NT2/D1 (cell line): ENCODE measurements around the gene NBAS.
"Not testable (repeated sequence)": the region's sequence is repeated elsewhere in the genome, so short reads cannot be mapped to it uniquely, and the experiment has no call there.

Source experiments
- DNase-seq: peaks from one replicate; pipeline ENCODE4 v3.0.0-alpha.2; 2011; ENCODE audit warnings: low read depth, low spot score
- H3K27me3 ChIP-seq: 2 replicates; pipeline ENCODE4 v1.6.0; 2011; ENCODE audit warnings: mild to moderate bottlenecking; ENCODE audit not compliant: insufficient read length, insufficient read depth
- H3K36me3 ChIP-seq: 2 replicates; pipeline ENCODE4 v1.6.1; 2011; ENCODE audit warnings: mild to moderate bottlenecking, low read length, mixed read lengths; ENCODE audit not compliant: insufficient read depth, insufficient read length
- H3K4me1 ChIP-seq: 2 replicates; pipeline ENCODE4 v1.5.1; 2011; ENCODE audit not compliant: insufficient read depth, insufficient read length
- H3K4me3 ChIP-seq: 2 replicates; pipeline ENCODE4 v1.5.1; 2011; ENCODE audit warnings: low read depth; ENCODE audit not compliant: insufficient read length
- H3K9ac ChIP-seq: 2 replicates; pipeline ENCODE4 v1.6.0; 2011; ENCODE audit warnings: low read depth; ENCODE audit not compliant: insufficient read length
- H3K9me3 ChIP-seq: 2 replicates; pipeline ENCODE4 v1.5.1; 2011; ENCODE audit warnings: mild to moderate bottlenecking, low read length; ENCODE audit not compliant: insufficient read depth
- SUZ12 ChIP-seq: IDR thresholded peaks from 2 replicates; pipeline ENCODE4 v1.6.1; 2011; ENCODE audit not compliant: insufficient read length, insufficient read depth; ENCODE audit errors: extremely low read depth
- YY1 ChIP-seq: IDR thresholded peaks from 2 replicates; pipeline ENCODE4 v1.6.1; 2011; ENCODE audit not compliant: insufficient read length, insufficient read depth
- ZNF274 ChIP-seq: IDR thresholded peaks from 2 replicates; pipeline ENCODE4 v1.6.1; 2011; ENCODE audit warnings: mild to moderate bottlenecking, low read depth, low read length

Gene NBAS

GRCh38 chr2:15421753-15422152, 139.4 kb downstream of the NBAS start:
- H3K9ac ChIP-seq, result no peak overlapping the region
- no peak overlapping the region for H3K4me3 ChIP-seq
- no peaks in the 10 kb centered on the region for H3K9me3 ChIP-seq
- peaks cover 7% of the 10 kb centered on the region for H3K36me3 ChIP-seq
- no peak for TF ChIP-seq ZNF274
- no peaks in the 10 kb centered on the region for H3K27me3 ChIP-seq
- H3K4me1 ChIP-seq, result no peaks in the 10 kb centered on the region
- DNase-seq, result no peak

GRCh38 chr2:15415748-15416147, 145.4 kb downstream of the NBAS start:
- Histone ChIP-seq H3K36me3 (peaks cover 4% of the 10 kb centered on the region), H3K9me3 (no peaks in the 10 kb centered on the region)
- TF ChIP-seq SUZ12 (no peak), YY1 (no peak), ZNF274 (no peak)

DNA sequence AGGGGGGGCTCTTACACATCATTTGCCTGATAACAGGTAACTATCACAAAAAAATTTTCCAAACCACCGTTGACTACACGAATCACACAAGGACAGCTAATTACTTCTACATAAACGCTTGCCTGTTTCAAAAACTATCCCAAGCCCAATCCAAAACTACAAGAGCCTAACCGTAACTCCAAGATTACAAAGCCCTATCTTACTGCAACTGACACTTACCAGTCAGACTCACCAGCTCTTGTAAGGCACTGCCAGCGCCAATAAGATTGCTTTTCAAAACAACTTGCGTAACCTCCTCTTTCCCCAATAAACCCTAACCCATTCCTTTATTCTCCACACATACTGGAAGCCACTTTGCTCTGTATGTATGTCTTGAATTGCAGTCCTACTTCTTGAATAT, 148.4 kb downstream of the NBAS start:
- Histone ChIP-seq H3K4me3 (no peak overlapping the region), H3K9me3 (no peaks in the 10 kb centered on the region), H3K9ac (no peak overlapping the region), H3K4me1 (no peaks in the 10 kb centered on the region), H3K36me3 (peaks cover 7% of the 10 kb centered on the region), H3K27me3 (no peaks in the 10 kb centered on the region)
- TF ChIP-seq YY1 (no peak), ZNF274 (no peak), SUZ12 (no peak)
- DNase-seq, result no peak

More at GRCh38 chr2:15415748-15416147, 145.4 kb downstream of the NBAS start:
- DNase-seq, result no peak
- Histone ChIP-seq H3K4me1 (no peaks in the 10 kb centered on the region), H3K4me3 (no peak overlapping the region), H3K9ac (no peak overlapping the region), H3K27me3 (no peaks in the 10 kb centered on the region)

DNA sequence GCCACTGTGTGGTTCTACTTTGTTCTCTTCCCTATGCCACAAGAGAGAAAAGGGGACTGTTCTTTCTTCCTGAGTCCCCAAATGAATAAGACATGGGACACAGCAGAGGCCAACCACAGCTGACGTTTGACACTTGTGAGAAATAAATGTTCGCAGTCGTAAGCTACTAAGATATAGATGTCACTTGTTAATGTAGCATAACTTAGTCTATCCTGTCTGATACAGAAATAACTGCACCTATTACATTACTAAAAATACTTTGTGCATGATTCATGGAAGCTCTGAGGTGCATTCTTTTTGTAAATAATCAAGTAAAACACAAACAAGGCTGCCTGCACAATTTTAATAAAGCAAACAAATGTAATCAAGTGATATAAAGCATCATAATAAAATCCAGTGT, 148.8 kb downstream of the NBAS start:
- no peak for DNase-seq
- no peaks in the 10 kb centered on the region for H3K27me3 ChIP-seq
- no peak for TF ChIP-seq ZNF274
- no peak for TF ChIP-seq SUZ12
- TF ChIP-seq YY1, result no peak
- peaks cover 7% of the 10 kb centered on the region for H3K36me3 ChIP-seq
- no peak overlapping the region for H3K9ac ChIP-seq
- no peak overlapping the region for H3K4me3 ChIP-seq
- H3K9me3 ChIP-seq, result no peaks in the 10 kb centered on the region
- H3K4me1 ChIP-seq, result no peaks in the 10 kb centered on the region

DNA sequence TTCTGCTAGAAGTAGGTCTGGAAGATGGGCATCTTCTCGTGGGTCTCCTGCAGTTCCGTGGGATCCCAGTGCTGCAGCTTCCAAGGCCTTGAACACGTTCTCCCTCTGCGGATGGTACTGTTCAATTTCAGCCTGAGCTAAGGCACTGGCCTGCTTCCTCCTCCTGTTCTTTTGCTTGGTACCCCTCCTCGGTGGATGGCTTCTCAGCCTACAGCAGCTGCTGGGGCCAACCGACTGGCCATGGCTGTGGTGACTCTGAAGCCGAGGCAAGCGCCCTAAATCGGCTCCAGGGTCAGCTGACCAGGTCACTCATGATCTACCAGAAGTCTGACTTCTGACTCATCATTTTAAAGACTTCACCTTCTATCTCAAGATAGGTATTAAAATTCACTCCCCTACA, 150.2 kb downstream of the NBAS start:
- TF ChIP-seq YY1, result no peak
- TF ChIP-seq SUZ12, result no peak
- TF ChIP-seq ZNF274, result no peak
- no peak overlapping the region for H3K4me3 ChIP-seq
- no peaks in the 10 kb centered on the region for H3K27me3 ChIP-seq
- peaks cover 7% of the 10 kb centered on the region for H3K36me3 ChIP-seq
- no peak for DNase-seq
- H3K9me3 ChIP-seq, result no peaks in the 10 kb centered on the region
- no peaks in the 10 kb centered on the region for H3K4me1 ChIP-seq
- H3K9ac ChIP-seq, result no peak overlapping the region

GRCh38 chr2:15408759-15409158, 152.4 kb downstream of the NBAS start:
- Histone ChIP-seq H3K9me3 (no peaks in the 10 kb centered on the region), H3K9ac (no peak overlapping the region), H3K36me3 (peaks cover 4% of the 10 kb centered on the region), H3K4me1 (no peaks in the 10 kb centered on the region), H3K4me3 (no peak overlapping the region), H3K27me3 (no peaks in the 10 kb centered on the region)
- TF ChIP-seq ZNF274, result no peak
- no peak for DNase-seq

- H3K27me3 ChIP-seq, result no peaks in the 10 kb centered on the region
These were observed 153.5 kb downstream of the NBAS start for GRCh38 chr2:15407666-15408065.

DNA sequence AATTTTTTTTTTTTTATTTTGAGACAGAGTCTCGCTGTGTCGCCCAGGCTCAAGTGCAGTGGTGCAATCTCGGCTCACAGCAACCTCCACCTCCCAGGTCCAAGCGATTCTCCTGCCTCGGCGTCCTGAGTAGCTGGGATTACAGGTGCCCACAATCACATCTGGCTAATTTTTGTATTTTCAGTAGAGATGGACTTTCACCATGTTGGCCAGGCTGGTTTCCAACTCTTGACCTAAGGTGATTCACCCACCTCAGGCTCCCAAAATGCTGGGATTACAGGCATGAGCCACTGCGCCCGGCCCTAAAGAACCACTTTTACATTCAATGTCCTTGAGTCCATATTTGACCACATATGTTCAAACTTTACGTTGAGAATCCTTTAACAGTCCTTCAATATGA, 156.6 kb downstream of the NBAS start:
- not testable (repeated sequence) for H3K9ac ChIP-seq, H3K27me3 ChIP-seq, H3K9me3 ChIP-seq, H3K4me1 ChIP-seq, H3K4me3 ChIP-seq, DNase-seq, H3K36me3 ChIP-seq

More at GRCh38 chr2:15407666-15408065, 153.5 kb downstream of the NBAS start:
- Histone ChIP-seq H3K4me1 (no peaks in the 10 kb centered on the region), H3K36me3 (peaks cover 4% of the 10 kb centered on the region), H3K4me3 (no peak overlapping the region), H3K9ac (no peak overlapping the region), H3K9me3 (no peaks in the 10 kb centered on the region)
- TF ChIP-seq SUZ12 (no peak), ZNF274 (no peak), YY1 (no peak)
- no peak for DNase-seq
